HG02610 (cell line): ENCODE measurements around the gene MNX1.

Source experiments
- ATAC-seq: cut with Tn5 transposase; IDR thresholded peaks from one replicate; pipeline ENCODE4 v1.9.1; 2021; ENCODE audit warnings: mild to moderate bottlenecking, moderate library complexity; ENCODE audit not compliant: unreplicated experiment

Gene MNX1

DNA sequence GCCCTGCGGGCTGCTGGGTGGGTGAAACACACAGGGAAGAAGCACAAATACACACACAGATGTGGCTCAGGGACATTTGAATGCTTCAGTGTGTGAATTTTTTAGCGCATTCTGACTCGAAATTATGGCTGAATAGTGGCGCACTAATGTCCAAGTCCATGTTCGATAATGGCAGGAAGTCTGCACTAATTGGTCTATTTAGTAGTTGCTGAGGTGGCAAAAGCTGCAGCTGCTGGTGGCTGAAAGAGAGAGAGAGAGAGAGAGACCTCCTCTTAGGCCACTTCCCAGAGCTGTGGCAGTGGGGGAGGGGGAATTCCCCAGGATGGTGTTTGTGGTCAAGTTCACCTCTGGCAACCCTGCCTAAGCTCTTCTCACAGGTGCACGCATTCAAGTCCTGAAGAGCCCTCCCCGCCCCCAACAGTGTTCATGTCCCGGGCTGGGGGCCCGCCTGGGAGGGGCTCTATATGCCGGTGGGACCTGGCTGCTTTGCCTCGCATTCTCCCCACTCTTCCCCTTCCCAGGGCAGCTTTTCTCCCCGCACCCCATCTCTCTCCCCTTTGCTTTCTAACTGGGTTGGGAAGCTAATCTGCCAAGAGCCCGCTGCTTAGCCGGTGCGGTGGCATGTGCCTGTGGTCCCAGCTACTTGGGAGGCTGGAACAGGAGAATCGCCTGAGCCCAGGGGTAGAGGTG, 6.0 kb upstream of the MNX1 start:
- ATAC-seq, result peak; percentile 55

GRCh38 chr7:157016024-157016351, 5.5 kb upstream of the MNX1 start:
- ATAC-seq, result no peak

- no peak for ATAC-seq
Measured at GRCh38 chr7:157014635-157015555, 4.4 kb upstream of the MNX1 start.

DNA sequence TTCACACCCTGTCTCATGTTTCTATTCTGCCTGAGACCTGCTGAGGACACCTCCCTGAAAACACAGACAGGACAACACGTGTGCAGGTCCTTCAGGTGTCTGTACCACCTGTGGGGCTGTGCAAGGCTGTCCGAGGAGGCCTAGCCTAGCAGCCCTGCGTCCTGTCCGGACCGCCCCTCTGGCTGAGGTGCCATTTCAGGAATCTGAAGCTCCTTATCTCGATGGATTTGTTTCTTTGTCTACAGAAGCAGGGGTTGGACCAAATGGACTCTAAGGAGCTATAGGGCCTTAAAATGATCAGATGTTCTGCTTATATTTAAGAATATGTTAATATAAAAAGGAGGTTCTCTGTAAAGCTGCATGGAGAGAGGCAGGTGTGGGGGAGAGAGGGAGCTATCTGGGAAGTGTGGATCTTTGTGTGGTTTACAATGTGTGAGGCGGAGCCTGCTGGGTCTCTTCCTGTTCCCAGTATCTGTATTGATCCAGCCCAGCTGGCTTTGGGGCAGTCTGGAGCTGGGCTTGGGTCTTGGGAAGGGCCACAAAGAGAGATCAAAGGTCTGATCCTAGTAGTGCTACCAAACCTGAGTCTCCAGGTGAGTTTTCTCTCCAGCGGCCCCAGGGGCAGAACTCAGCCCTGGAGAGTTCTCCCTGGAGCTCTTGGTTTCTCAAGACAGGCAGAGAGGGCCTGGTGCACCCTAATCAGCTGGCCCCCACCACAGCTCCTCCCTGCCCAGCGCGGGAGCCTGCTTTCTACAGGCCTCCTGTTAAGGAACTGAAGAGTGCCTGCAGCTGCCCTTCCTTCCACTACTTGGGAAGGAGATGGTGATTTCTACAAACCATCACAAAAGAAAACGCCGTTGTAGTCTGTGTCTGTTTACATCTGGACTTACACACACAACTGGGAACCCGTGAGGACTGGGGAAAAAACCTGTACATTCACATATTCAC, 3.4 kb upstream of the MNX1 start:
- ATAC-seq, result no peak

DNA sequence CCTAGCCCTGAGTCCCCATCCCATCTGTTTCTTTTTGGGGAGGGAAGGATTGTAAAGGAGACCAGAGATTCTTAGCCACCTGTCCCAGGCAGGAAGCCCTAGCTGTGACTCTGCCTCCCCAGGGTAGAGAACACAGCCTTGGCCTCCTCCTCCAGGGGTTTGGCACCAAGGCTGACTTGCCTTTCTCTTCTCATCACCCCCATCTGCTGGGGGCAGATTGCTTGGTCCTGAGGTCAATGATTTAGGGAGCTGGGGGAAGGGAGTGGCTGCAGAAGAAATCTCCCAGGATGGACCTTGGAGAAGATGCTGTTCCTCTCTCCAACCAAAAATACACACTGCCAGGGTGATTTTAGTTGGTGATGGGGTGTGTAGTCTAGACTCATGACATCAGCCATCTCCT, 2.6 kb upstream of the MNX1 start:
- no peak for ATAC-seq

GRCh38 chr7:157012113-157012547, 1.7 kb upstream of the MNX1 start:
- no peak for ATAC-seq

DNA sequence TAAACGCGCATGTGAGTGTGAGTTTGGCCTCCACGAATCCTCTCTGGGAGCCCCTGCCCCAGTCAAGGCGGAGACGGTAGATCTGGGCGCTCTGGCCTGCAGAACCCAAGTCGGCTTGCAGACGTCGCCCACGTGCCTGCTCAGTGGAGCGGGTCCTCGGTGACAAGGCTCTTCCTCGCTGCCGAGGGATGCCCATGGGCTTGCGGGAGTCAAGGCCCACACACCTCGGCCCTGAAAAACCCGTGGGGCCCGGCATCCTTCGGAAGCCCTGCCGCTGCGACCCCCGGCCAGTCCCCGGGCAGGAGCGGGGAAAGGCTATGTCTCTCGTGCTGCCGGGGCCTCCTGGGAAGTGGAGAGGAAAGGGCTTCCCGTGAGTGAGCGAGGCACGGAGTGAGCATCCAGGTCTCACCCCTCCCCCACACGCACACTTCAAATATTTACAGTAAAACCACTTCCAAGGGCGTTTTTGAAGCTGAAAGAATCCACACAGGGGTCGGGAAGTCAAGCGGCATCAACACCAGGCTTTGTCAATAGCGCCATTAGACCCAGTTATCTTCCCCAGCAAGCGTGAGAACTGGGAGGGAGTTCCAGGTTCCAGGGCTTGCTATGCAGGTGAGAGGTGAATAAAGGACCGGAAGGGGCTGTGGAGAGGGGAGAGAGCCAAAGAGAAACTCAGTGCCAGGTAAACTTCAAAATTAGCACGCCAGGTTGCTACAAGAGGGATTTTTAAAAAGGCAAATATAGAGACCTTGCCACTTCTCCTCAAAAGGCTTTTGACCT, 1.1 kb upstream of the MNX1 start:
- no peak for ATAC-seq

GRCh38 chr7:157009778-157010587, 480 bp downstream of the MNX1 start:
- ATAC-seq, result peak; percentile 27

DNA sequence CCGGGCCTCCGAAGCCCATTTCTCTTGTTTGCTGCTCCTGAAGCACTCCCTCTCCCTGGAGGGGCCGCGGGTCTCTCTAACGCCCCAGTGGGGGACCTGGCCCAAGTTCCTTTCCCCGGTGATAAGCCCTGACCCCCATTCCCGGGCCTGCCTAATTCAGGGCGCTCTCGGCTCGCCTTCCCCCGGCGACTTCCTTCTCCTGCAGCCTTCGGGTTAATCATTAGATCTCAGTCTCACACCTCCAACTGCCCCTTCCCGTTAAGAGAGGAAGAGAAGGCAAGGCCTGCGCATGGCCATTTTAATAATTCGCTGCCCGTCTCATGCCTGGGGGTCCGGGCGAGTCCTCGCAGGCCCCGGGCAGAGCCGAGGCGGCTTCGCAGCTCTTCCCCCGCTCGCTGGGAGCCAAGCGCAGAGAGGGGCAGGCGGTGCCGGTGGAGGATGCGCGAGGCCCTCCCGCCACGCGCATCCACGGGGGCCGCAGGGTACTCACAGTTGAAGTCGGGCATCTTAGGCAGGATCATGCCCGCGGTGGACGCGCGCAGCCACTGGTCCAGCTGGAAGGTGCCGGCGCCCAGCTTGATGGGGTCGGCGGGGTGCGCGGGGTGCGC, 1.2 kb downstream of the MNX1 start:
- no peak for ATAC-seq

DNA sequence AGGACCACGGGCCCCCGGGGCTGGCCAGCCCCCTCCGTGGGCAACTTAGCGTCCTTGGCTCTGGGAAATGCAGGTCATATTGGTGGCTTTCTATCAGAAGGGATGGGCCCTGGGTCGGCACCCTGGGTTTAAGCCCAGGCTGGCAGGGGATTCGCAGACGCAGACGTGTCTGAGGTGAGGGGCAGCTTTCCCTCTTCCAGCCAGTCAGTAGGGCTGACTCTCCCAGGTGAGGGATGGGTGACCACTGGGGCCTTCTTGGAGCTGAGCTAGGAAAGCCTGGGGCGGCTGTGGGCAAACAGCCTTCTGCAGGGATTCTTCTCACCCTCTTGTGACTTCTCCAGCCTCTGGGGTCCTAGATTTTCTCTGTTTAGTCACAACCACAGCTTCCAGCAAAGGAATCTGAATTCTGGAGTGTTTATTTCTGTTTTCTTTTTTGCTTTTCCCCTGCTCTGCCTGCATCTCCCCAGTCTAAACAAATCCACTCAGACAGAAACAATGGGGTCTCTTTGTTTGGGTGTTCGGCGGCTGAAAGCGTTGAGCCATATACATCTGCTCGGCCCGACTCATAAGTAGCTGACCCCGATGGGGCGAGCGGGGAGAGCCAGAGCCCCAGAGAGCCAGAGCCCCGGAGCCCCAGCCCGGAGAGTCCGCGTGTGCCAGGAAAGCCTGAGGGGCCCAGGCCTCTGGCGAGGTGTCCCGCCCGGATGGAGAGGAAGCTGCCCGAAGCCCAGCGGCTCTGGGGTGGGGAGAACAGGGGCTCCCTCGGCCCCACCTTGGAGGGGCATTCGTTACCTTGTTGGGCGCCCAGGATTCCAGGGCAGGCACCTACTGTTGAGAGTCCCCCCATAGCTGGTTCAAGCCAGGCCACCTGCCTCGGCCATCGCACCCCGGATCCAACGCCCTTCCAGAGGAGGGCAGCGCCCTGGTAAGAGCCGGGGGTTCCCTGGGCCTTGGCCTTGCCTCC, 2.0 kb downstream of the MNX1 start:
- ATAC-seq, result no peak

DNA sequence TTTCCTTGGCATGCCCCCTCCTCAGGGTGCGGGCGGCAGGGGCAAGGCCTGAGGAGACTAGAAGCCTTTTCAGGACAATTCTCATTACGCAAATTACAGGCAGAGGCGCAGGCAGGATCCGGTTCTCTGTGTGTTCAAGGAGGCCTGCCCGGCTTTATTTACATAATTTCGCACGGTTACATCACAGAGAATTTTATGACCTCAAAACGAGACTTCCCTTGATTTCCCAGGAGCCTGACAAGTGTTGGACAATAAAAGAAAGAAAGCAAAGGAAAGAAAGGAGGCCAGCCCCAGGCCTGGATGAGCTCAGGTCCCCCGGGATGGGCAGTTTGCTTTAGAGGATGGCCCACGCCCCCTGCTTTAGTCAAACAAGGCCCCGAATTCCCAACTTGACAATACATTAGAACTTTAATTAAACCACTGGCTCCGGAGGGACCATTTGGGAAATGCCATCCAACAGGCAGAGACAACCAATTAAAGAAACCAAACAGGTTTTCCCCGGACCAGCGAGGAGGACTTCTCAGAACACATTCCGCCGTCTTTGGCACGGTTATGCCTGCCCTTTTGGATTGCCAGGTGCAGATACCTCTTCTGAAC, 2.9 kb downstream of the MNX1 start:
- no peak for ATAC-seq

DNA sequence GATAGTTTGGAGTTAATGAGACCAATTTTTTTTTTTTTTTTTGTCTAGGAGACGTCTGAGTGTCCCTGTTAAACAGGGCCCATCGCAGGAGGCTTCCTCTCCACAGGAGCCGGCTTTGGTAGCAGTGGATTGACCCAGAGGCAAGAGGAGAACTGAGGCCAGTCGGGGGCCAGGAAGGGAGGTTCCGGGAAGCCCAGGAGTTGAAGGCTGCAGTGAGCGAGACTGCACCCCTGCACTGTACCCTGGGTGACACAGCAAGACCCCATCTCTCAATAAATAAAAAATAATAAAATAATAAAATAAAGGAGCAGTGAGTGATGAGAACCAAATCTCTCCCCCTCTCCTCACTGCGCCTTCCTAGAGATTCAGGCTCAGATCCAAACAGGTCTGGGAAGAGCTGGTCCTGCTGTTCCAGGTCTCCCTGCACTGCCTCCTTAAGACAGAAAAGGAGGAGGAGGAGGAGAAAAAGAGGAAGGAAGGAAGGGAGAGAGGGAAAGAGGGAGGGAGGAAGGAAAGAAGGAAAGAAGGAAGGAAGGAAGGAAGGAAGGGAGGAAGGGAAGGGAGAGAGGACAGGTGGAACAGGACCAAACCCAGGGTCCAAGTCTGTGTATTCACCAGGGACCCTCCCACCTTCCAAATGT, 3.5 kb downstream of the MNX1 start:
- no peak for ATAC-seq

GRCh38 chr7:157006205-157006747, 4.2 kb downstream of the MNX1 start:
- ATAC-seq, result no peak

GRCh38 chr7:157005456-157006204, 4.8 kb downstream of the MNX1 start:
- ATAC-seq, result no peak

GRCh38 chr7:157004521-157005455, 5.7 kb downstream of the MNX1 start:
- ATAC-seq, result no peak
